Cardiac atrium fibroblast (primary cell): ENCODE data around the gene PCDHA4. TPM values are rescaled to one million over a fixed set of nuclear protein-coding genes. Genes with fewer than 3 reads are reported as not detected.

ENCODE experiments used
- total RNA-seq: library from RNA; depleted of rRNA; stranded (reverse); fragments of >200 nt; gene quantifications from 2 replicates; pipeline ENCODE4 v1.2.3, GENCODE V29; 2015

Gene PCDHA4
- 0.16 TPM in 1 of 2 replicates, not detected in the other for total RNA-seq

GRCh38 chr5:140806834-140807775, at the start of gene PCDHA4:
TSS of gene PCDHA4 (plus strand) at chr5:140807068.

GRCh38 chr5:140785905-140786686, 20.8 kb upstream of the PCDHA4 start, which contains the start of gene PCDHA1:
TSS of gene PCDHA1 (plus strand) at chr5:140786140.

GRCh38 chr5:140794595-140795258, 12.1 kb upstream of the PCDHA4 start, which contains the start of gene PCDHA2:
TSS of gene PCDHA2 (plus strand) at chr5:140794852.

GRCh38 chr5:140800816-140801493, 5.9 kb upstream of the PCDHA4 start, which contains the start of gene PCDHA3:
TSS of gene PCDHA3 (plus strand) at chr5:140801057.

GRCh38 chr5:140821375-140822280, 14.8 kb downstream of the PCDHA4 start, which contains the start of gene PCDHA5:
TSS of gene PCDHA5 (plus strand) at chr5:140821613.

GRCh38 chr5:140827704-140828361, 21.0 kb downstream of the PCDHA4 start, which contains the start of gene PCDHA6:
TSS of gene PCDHA6 (plus strand) at chr5:140827960. CDS start at chr5:140828092, 132 bp downstream.

GRCh38 chr5:140833993-140834392, 27.1 kb downstream of the PCDHA4 start, which contains the start of gene PCDHA7:
TSS of gene PCDHA7 (plus strand) at chr5:140834269. CDS start at chr5:140834384, 115 bp downstream.

GRCh38 chr5:140840978-140841962, 34.4 kb downstream of the PCDHA4 start, which contains the start of gene PCDHA8:
TSS of gene PCDHA8 (plus strand) at chr5:140841187. CDS start at chr5:140841322, 135 bp downstream.

GRCh38 chr5:140848139-140849102, 41.6 kb downstream of the PCDHA4 start, which contains the start of gene PCDHA9:
TSS of gene PCDHA9 (plus strand) at chr5:140848382. CDS start at chr5:140848496, 114 bp downstream.

GRCh38 chr5:140855772-140856674, 49.2 kb downstream of the PCDHA4 start, which contains the start of gene PCDHA10:
TSS of gene PCDHA10 (plus strand) at chr5:140855897. CDS start at chr5:140856049, 152 bp downstream.

Other genes starting within 250 kb of the PCDHA4 start
- gene SRA1, start 249.6 kb upstream of the PCDHA4 start, total RNA-seq, result 40.5 and 51.4 TPM in 2 replicates
- 7.3 and 9.6 TPM in 2 replicates for gene APBB3, start 242.5 kb upstream of the PCDHA4 start, total RNA-seq
- 27.2 and 36.3 TPM in 2 replicates for gene SLC35A4, start 242.2 kb upstream of the PCDHA4 start, total RNA-seq
- 1.1 and 14.7 TPM in 2 replicates for gene CD14, start 173.9 kb upstream of the PCDHA4 start, total RNA-seq
- 5.6 and 15.7 TPM in 2 replicates for gene TMCO6, start 167.6 kb upstream of the PCDHA4 start, total RNA-seq
- gene NDUFA2, start 159.4 kb upstream of the PCDHA4 start, total RNA-seq, result 60.4 and 70.4 TPM in 2 replicates
- 60.8 and 62.6 TPM in 2 replicates for gene IK, start 159.2 kb upstream of the PCDHA4 start, total RNA-seq
- gene WDR55, start 142.2 kb upstream of the PCDHA4 start, total RNA-seq, result 14.6 and 21.1 TPM in 2 replicates
- gene DND1, start 133.5 kb upstream of the PCDHA4 start, total RNA-seq, result not detected in 2 replicates
- 57.8 and 66.9 TPM in 2 replicates for gene HARS1, start 115.7 kb upstream of the PCDHA4 start, total RNA-seq
- 17.3 and 25.1 TPM in 2 replicates for gene HARS2, start 115.6 kb upstream of the PCDHA4 start, total RNA-seq
- 21.2 and 23.8 TPM in 2 replicates for gene ZMAT2, start 106.6 kb upstream of the PCDHA4 start, total RNA-seq
- not detected in 2 replicates for gene PCDHA1, start 20.9 kb upstream of the PCDHA4 start, total RNA-seq
- not detected in 2 replicates for gene PCDHA2, start 12.2 kb upstream of the PCDHA4 start, total RNA-seq
- not detected in 2 replicates for gene PCDHA3, start 6.0 kb upstream of the PCDHA4 start, total RNA-seq
- gene PCDHA5, start 14.5 kb downstream of the PCDHA4 start, total RNA-seq, result not detected in 2 replicates
- not detected in 2 replicates for gene PCDHA6, start 20.9 kb downstream of the PCDHA4 start, total RNA-seq
- 0.16 and 0.72 TPM in 2 replicates for gene PCDHA7, start 27.2 kb downstream of the PCDHA4 start, total RNA-seq
- not detected in 2 replicates for gene PCDHA8, start 34.1 kb downstream of the PCDHA4 start, total RNA-seq
- gene PCDHA9, start 41.3 kb downstream of the PCDHA4 start, total RNA-seq, result under 0.01 TPM in 1 of 2 replicates, not detected in the other
- not detected in 2 replicates for gene PCDHA10, start 48.8 kb downstream of the PCDHA4 start, total RNA-seq
- gene PCDHA11, start 61.9 kb downstream of the PCDHA4 start, total RNA-seq, result not detected in 2 replicates
- gene PCDHA12, start 68.2 kb downstream of the PCDHA4 start, total RNA-seq, result under 0.01 and 0.16 TPM in 2 replicates
- not detected in 2 replicates for gene PCDHA13, start 75.1 kb downstream of the PCDHA4 start, total RNA-seq
- gene PCDHAC1, start 119.2 kb downstream of the PCDHA4 start, total RNA-seq, result not detected in 2 replicates
- gene PCDHAC2, start 159.4 kb downstream of the PCDHA4 start, total RNA-seq, result under 0.01 and 0.49 TPM in 2 replicates
- not detected in 2 replicates for gene PCDHB1, start 244.3 kb downstream of the PCDHA4 start, total RNA-seq